ENCODE measurements around the gene ASB12.
A peak's percentile ranks its signal among the peaks of the same experiment; 100 is the strongest.
"Not testable (repeated sequence)": the region's sequence is repeated elsewhere in the genome, so short reads cannot be mapped to it uniquely, and the experiment has no call there.

Gene ASB12

GRCh38 chrX:64230123-64230970, at the start of gene ASB12:
Gene ASB12 (minus strand): TSS chrX:64230607. CDS start chrX:64225650, 4,957 bp downstream.
- DNase-seq (ENCODE audit: low read depth) = no peak

- DNase-seq (ENCODE audit: low read depth) = no peak
Observed at GRCh38 chrX:64265265-64265664, 34.9 kb upstream of the ASB12 start.

GRCh38 chrX:64229154-64229553, 1.3 kb downstream of the ASB12 start:
- no peak for DNase-seq (ENCODE audit: low read depth)

GRCh38 chrX:64218023-64218422, 12.4 kb downstream of the ASB12 start:
- DNase-seq (ENCODE audit: low read depth) = no peak

GRCh38 chrX:64213989-64214388, 16.4 kb downstream of the ASB12 start:
- DNase-seq (ENCODE audit: low read depth) = not testable (repeated sequence)

- DNase-seq (ENCODE audit: low read depth) = no peak
Observed at GRCh38 chrX:64206556-64207162, 23.7 kb downstream of the ASB12 start.

GRCh38 chrX:64205735-64206501, 24.5 kb downstream of the ASB12 start:
- DNase-seq (ENCODE audit: low read depth) = peak; percentile 77

GRCh38 chrX:64205441-64205734, 25.0 kb downstream of the ASB12 start, which contains the start of gene AMER1:
Gene AMER1 (minus strand): TSS chrX:64205708. CDS start chrX:64193286, 12,422 bp downstream.
- DNase-seq (ENCODE audit: low read depth) = no peak

- no peak for DNase-seq (ENCODE audit: low read depth)
Observed at GRCh38 chrX:64204701-64205440, 25.5 kb downstream of the ASB12 start.

- DNase-seq (ENCODE audit: low read depth) = no peak
Observed at GRCh38 chrX:64204252-64204651, 26.2 kb downstream of the ASB12 start.

GRCh38 chrX:64202808-64203325, 27.5 kb downstream of the ASB12 start:
- DNase-seq (ENCODE audit: low read depth) = no peak

GRCh38 chrX:64198036-64198435, 32.4 kb downstream of the ASB12 start:
- DNase-seq (ENCODE audit: low read depth) = no peak

- no peak for DNase-seq (ENCODE audit: low read depth)
Observed at GRCh38 chrX:64196606-64197005, 33.8 kb downstream of the ASB12 start.

GRCh38 chrX:64195862-64196261, 34.5 kb downstream of the ASB12 start:
- DNase-seq (ENCODE audit: low read depth) = no peak

GRCh38 chrX:64192673-64193072, 37.7 kb downstream of the ASB12 start:
- DNase-seq (ENCODE audit: low read depth) = no peak

- no peak for DNase-seq (ENCODE audit: low read depth)
Observed at GRCh38 chrX:64192040-64192439, 38.4 kb downstream of the ASB12 start.

GRCh38 chrX:64191281-64192010, 39.0 kb downstream of the ASB12 start:
- no peak for DNase-seq (ENCODE audit: low read depth)

- no peak for DNase-seq (ENCODE audit: low read depth)
Observed at GRCh38 chrX:64190136-64190740, 40.2 kb downstream of the ASB12 start.

GRCh38 chrX:64188901-64189300, 41.5 kb downstream of the ASB12 start:
- DNase-seq (ENCODE audit: low read depth) = no peak

- no peak for DNase-seq (ENCODE audit: low read depth)
Observed at GRCh38 chrX:64187762-64188150, 42.7 kb downstream of the ASB12 start.

All from T-helper 22 cell (primary cell).